Astrocyte (in vitro differentiated cells and primary cell): Measurements from ENCODE around the gene BPIFA3.
A peak's percentile ranks its signal among the peaks of the same experiment; 100 is the strongest.

Experiments
- EZH2 ChIP-seq: IDR thresholded peaks from 2 replicates; pipeline ENCODE4 v1.6.1; 2012; ENCODE audit warnings: mild to moderate bottlenecking, low read length, inconsistent platforms; ENCODE audit not compliant: insufficient read depth
- TF ChIP-seq, protein P1 (sequence below): IDR thresholded peaks from 2 replicates; pipeline ENCODE4 v1.5.1; 2011; ENCODE audit warnings: low read depth, mild to moderate bottlenecking, inconsistent platforms, low read length, moderate library complexity; ENCODE audit not compliant: insufficient read depth

DNA sequence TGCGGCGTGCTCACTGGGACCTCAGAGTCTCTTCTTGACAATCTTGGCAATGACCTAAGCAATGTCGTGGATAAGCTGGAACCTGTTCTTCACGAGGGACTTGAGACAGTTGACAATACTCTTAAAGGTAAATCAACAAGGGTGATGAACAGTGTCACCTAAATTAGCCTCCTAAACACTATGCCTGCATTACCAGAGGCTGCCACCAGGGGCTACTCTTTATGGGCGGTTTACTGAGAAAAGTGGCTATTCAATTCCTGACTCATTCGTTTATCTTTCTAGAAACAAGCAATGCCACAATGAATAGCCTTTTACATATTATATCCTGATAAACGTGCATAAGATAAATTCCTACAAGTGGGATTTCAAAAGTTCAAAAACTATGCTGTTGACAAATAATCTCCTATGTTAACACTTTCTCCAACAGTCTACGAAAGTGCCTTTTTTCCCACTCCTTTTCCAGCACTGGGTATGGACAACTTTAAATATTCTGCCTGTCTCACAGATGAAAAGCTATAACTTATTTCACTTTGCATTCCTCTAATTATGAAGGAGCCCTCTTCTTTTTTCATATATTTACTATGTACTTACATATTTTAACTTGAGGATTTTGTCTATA lies 47.9 kb upstream of the BPIFA3 start:
- TF ChIP-seq, protein P1, sequence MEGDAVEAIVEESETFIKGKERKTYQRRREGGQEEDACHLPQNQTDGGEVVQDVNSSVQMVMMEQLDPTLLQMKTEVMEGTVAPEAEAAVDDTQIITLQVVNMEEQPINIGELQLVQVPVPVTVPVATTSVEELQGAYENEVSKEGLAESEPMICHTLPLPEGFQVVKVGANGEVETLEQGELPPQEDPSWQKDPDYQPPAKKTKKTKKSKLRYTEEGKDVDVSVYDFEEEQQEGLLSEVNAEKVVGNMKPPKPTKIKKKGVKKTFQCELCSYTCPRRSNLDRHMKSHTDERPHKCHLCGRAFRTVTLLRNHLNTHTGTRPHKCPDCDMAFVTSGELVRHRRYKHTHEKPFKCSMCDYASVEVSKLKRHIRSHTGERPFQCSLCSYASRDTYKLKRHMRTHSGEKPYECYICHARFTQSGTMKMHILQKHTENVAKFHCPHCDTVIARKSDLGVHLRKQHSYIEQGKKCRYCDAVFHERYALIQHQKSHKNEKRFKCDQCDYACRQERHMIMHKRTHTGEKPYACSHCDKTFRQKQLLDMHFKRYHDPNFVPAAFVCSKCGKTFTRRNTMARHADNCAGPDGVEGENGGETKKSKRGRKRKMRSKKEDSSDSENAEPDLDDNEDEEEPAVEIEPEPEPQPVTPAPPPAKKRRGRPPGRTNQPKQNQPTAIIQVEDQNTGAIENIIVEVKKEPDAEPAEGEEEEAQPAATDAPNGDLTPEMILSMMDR, result peak; percentile 41
- no peak for TF ChIP-seq EZH2
